Smooth muscle cell (in vitro differentiated cells): Measurements from ENCODE around the gene CEP85L. TPM values are rescaled to one million over a fixed set of nuclear protein-coding genes. Genes with fewer than 3 reads are reported as not detected.

Experiments used
- DNase-seq: peaks from one replicate; lab custom pipeline; 2025; ENCODE audit not compliant: unreplicated experiment; lab: John Stamatoyannopoulos, UW
- H2AFZ ChIP-seq: fragments of 200-600 bp; sonication (generic); 2 replicates; pipeline ENCODE4 v1.6.0; 2016; ENCODE audit warnings: antibody characterized with exemption, low read depth, mild to moderate bottlenecking
- H3F3A ChIP-seq: fragments of 200-600 bp; sonication (generic); 2 replicates; pipeline ENCODE4 v1.6.0; 2017; ENCODE audit warnings: antibody characterized with exemption, low read depth
- H3K27ac ChIP-seq: fragments of 200-600 bp; sonication (generic); 2 replicates; pipeline ENCODE4 v1.5.1; 2016; ENCODE audit warnings: low read depth, mild to moderate bottlenecking
- H3K27me3 ChIP-seq: fragments of 200-600 bp; sonication (generic); 2 replicates; pipeline ENCODE4 v1.6.1; 2016; ENCODE audit warnings: low read depth, mild to moderate bottlenecking
- H3K36me3 ChIP-seq: fragments of 200-600 bp; sonication (generic); 2 replicates; pipeline ENCODE4 v1.5.1; 2016; ENCODE audit warnings: low read depth
- H3K4me1 ChIP-seq: fragments of 200-600 bp; sonication (generic); 2 replicates; pipeline ENCODE4 v1.5.1; 2016; ENCODE audit warnings: low read depth
- H3K4me2 ChIP-seq: fragments of 200-600 bp; sonication (generic); 2 replicates; pipeline ENCODE4 v1.6.0; 2016; ENCODE audit warnings: mild to moderate bottlenecking
- H3K4me3 ChIP-seq: fragments of 200-600 bp; sonication (generic); 2 replicates; pipeline ENCODE4 v1.5.1; 2016; ENCODE audit warnings: mild to moderate bottlenecking
- H3K79me2 ChIP-seq: fragments of 200-600 bp; sonication (generic); 2 replicates; pipeline ENCODE4 v1.6.0; 2016; ENCODE audit warnings: low read depth, mild to moderate bottlenecking
- H3K9ac ChIP-seq: fragments of 200-600 bp; sonication (generic); 2 replicates; pipeline ENCODE4 v1.6.0; 2016; ENCODE audit warnings: low read depth
- H3K9me3 ChIP-seq: fragments of 200-600 bp; sonication (generic); replicated peaks from 2 replicates; pipeline ENCODE4 v1.5.1; 2016; ENCODE audit warnings: low read depth
- H4K20me1 ChIP-seq: fragments of 200-600 bp; sonication (generic); 2 replicates; pipeline ENCODE4 v1.6.0; 2016; ENCODE audit warnings: low read depth
- WGBS: methylation state at CpG from one replicate; pipeline ENCODE4 v1.1.7; 2016; ENCODE audit warnings: low lambda C conversion rate; 5-methylcytosine and 5-hydroxymethylcytosine counted together
- polyA plus RNA-seq: library from polyadenylated mRNA; unstranded; fragments of >200 nt; fragmentation: Nextera tagmentation; extraction: Ambion mirVana; gene quantifications from 2 replicates; pipeline ENCODE4 v1.2.1, GENCODE V29; 2016
- total RNA-seq: library from RNA; depleted of rRNA; stranded (reverse); fragments of >200 nt; gene quantifications from 2 replicates; pipeline ENCODE4 v1.2.3, GENCODE V29; 2014
- TF ChIP-seq, protein P1 (sequence below): fragments of 200-600 bp; sonication (generic); IDR thresholded peaks from 2 replicates; pipeline ENCODE4 v1.5.1; 2017; ENCODE audit warnings: borderline replicate concordance, mild to moderate bottlenecking, antibody characterized with exemption; ENCODE audit not compliant: insufficient read depth, poor library complexity, severe bottlenecking

The CEP85L gene
- total and polyA plus RNA-seq, 2 experiments from 2014 or later, result 36.5 to 65.6 TPM

GRCh38 chr6:118603372-118603771, 48.0 kb downstream of the CEP85L start:
- Histone ChIP-seq H3K9me3 (no peaks in the 10 kb centered on the region), H3K36me3 (no peaks in the 10 kb centered on the region), H3K4me3 (no peak overlapping the region), H3K27ac (no peak overlapping the region), H4K20me1 (peaks cover 28% of the 10 kb centered on the region), H3K9ac (no peak overlapping the region), H3K79me2 (peaks cover 57% of the 10 kb centered on the region), H2AFZ (no peak overlapping the region), H3K27me3 (no peaks in the 10 kb centered on the region), H3K4me1 (no peaks in the 10 kb centered on the region), H3F3A (no peaks in the 10 kb centered on the region), H3K4me2 (no peak overlapping the region)
- 96% methylated on average over 2 of the region's 2 CpGs for WGBS
- DNase-seq, result no peak
- TF ChIP-seq, protein P1, sequence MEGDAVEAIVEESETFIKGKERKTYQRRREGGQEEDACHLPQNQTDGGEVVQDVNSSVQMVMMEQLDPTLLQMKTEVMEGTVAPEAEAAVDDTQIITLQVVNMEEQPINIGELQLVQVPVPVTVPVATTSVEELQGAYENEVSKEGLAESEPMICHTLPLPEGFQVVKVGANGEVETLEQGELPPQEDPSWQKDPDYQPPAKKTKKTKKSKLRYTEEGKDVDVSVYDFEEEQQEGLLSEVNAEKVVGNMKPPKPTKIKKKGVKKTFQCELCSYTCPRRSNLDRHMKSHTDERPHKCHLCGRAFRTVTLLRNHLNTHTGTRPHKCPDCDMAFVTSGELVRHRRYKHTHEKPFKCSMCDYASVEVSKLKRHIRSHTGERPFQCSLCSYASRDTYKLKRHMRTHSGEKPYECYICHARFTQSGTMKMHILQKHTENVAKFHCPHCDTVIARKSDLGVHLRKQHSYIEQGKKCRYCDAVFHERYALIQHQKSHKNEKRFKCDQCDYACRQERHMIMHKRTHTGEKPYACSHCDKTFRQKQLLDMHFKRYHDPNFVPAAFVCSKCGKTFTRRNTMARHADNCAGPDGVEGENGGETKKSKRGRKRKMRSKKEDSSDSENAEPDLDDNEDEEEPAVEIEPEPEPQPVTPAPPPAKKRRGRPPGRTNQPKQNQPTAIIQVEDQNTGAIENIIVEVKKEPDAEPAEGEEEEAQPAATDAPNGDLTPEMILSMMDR, result no peak

- Histone ChIP-seq H3K9ac (no peak overlapping the region), H3K4me2 (no peak overlapping the region), H2AFZ (no peak overlapping the region), H3K79me2 (peaks cover 51% of the 10 kb centered on the region), H4K20me1 (peaks cover 31% of the 10 kb centered on the region), H3K27ac (no peak overlapping the region), H3K36me3 (no peaks in the 10 kb centered on the region), H3K9me3 (no peaks in the 10 kb centered on the region), H3K4me1 (no peaks in the 10 kb centered on the region), H3F3A (no peaks in the 10 kb centered on the region), H3K27me3 (no peaks in the 10 kb centered on the region), H3K4me3 (no peak overlapping the region)
- WGBS, result 97% methylated on average over 2 of the region's 2 CpGs
- TF ChIP-seq, protein P1, result no peak
- DNase-seq, result no peak
Observed at GRCh38 chr6:118602300-118602699, 49.1 kb downstream of the CEP85L start.

DNA sequence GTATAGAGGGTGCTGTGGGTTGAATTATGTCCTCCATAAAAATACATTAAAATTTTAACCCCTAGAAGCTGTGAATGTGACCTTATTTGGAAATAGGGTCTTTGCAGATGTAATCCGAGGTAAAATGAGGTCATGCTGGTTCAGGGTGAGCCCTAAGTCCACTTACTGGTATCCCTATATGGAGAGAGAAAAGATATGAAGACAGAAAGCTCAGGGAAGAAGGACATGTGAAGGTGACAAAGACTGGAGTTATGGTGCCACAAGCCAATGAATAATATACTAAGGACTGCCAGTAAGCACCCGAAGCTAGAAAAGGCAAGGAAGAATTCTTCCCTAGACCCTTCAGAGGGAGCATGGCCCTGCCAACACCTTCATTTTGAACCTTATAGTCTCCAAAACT, 53.1 kb downstream of the CEP85L start:
- no peak overlapping the region for H2AFZ ChIP-seq
- no peak for DNase-seq
- no peaks in the 10 kb centered on the region for H3K36me3 ChIP-seq
- no peaks in the 10 kb centered on the region for H3K27me3 ChIP-seq
- no peak overlapping the region for H3K9ac ChIP-seq
- no peak overlapping the region for H3K4me2 ChIP-seq
- no peaks in the 10 kb centered on the region for H3K9me3 ChIP-seq
- H4K20me1 ChIP-seq, result peaks cover 41% of the 10 kb centered on the region
- WGBS, result 85% methylated on average over 2 of the region's 2 CpGs
- H3K27ac ChIP-seq, result no peak overlapping the region
- H3K79me2 ChIP-seq, result peaks cover 52% of the 10 kb centered on the region
- no peaks in the 10 kb centered on the region for H3K4me1 ChIP-seq
- no peak overlapping the region for H3K4me3 ChIP-seq
- TF ChIP-seq, protein P1, result no peak
- no peaks in the 10 kb centered on the region for H3F3A ChIP-seq

- 62% methylated on average over 3 of the region's 3 CpGs for WGBS
- Histone ChIP-seq H3K36me3 (no peaks in the 10 kb centered on the region), H3K4me1 (no peaks in the 10 kb centered on the region), H3K9me3 (no peaks in the 10 kb centered on the region), H3K4me3 (no peak overlapping the region), H3K27me3 (no peaks in the 10 kb centered on the region), H3K79me2 (peaks cover 59% of the 10 kb centered on the region), H3K4me2 (no peak overlapping the region), H3K9ac (no peak overlapping the region), H3F3A (no peaks in the 10 kb centered on the region), H4K20me1 (peaks cover 48% of the 10 kb centered on the region), H3K27ac (no peak overlapping the region), H2AFZ (no peak overlapping the region)
- TF ChIP-seq, protein P1, result no peak
- DNase-seq, result no peak
Observed at GRCh38 chr6:118597636-118598035, 53.8 kb downstream of the CEP85L start.
